Fibroblast of mammary gland (primary cell): ENCODE measurements around the gene ERBB3.

ENCODE experiments used
- DNase-seq: peaks from one replicate; pipeline ENCODE4 v3.0.0-alpha.2; 2010; ENCODE audit warnings: low read depth
- H3K4me3 ChIP-seq: 2 replicates; pipeline ENCODE4 v1.5.1; 2011; ENCODE audit warnings: low read depth, mild to moderate bottlenecking, low read length, moderate library complexity; ENCODE audit not compliant: control insufficient read depth
- CTCF ChIP-seq: conservative IDR thresholded peaks from 2 replicates; pipeline ENCODE4 v1.5.1; 2011; ENCODE audit warnings: low read depth, low read length, inconsistent platforms; ENCODE audit not compliant: control insufficient read depth, insufficient read depth

Gene ERBB3

GRCh38 chr12:56118688-56119357 is 38.9 kb downstream of the ERBB3 start:
- H3K4me3 ChIP-seq: peak overlapping the region; percentile 86
- no peak for DNase-seq
- TF ChIP-seq CTCF: no peak

- H3K4me3 ChIP-seq: no peak overlapping the region
- peak; percentile 94 for DNase-seq
Measured at GRCh38 chr12:56119361-56119796, 39.4 kb downstream of the ERBB3 start.

GRCh38 chr12:56120158-56120846 is 40.3 kb downstream of the ERBB3 start:
- TF ChIP-seq CTCF: no peak
- no peak overlapping the region for H3K4me3 ChIP-seq
- DNase-seq: peak; percentile 34

More at GRCh38 chr12:56119361-56119796, 39.4 kb downstream of the ERBB3 start:
- TF ChIP-seq CTCF: peak; percentile 85

GRCh38 chr12:56121204-56121870 is 41.4 kb downstream of the ERBB3 start:
- no peak overlapping the region for H3K4me3 ChIP-seq
- no peak for DNase-seq
- TF ChIP-seq CTCF: no peak

- no peak overlapping the region for H3K4me3 ChIP-seq
- TF ChIP-seq CTCF: no peak
- DNase-seq: no peak
Measured at GRCh38 chr12:56122637-56123036, 42.7 kb downstream of the ERBB3 start.

GRCh38 chr12:56124133-56124532 is 44.2 kb downstream of the ERBB3 start:
- DNase-seq: no peak
- H3K4me3 ChIP-seq: no peak overlapping the region
- no peak for TF ChIP-seq CTCF
